ENCODE results near the gene CLDND2. TPM values are rescaled to one million over a fixed set of nuclear protein-coding genes. Genes with fewer than 3 reads are reported as not detected.
A peak's percentile ranks its signal among the peaks of the same experiment; 100 is the strongest.

CLDND2 gene
- total RNA-seq, 1 donor from 2014 or later: 0.84 TPM

DNA sequence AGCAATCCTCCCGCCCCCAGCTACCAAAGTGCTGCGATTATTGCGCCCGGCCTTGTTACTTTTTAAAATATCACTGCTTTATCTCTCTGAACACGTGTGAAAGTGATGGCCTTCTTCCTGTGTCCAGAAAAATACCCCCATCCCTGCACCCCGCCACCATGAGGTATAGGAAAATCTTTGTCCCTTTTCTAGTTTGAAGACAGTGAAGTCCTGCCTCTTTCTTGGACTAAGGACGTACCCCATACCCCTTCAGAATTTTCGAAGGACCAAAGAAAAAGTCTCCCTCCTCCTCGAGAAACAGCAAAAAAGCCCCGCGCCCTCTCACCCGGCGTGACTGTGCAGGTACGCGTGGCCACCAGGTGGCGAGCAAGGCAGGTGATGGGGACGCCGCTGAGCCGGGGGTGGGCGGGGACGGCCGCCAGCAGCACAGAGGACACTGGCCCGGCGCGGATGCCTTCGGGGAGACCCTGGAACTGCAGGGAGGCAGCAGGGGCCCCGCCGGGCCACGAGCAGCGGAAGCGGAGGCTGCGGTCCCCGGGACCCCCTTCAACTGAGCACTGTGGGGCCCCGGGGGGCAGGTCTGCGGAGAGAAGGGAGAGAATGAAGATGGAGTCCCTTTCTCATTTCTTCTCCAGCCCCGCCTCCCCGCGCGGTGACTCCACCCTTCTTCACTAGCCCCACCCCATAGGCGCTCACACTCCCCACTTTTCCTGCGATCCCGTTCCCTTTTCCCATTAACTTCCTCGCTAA lies 30.1 kb downstream of the CLDND2 start:
- H3K9ac ChIP-seq (ENCODE audit: low read length): no peak overlapping the region
- H4K20me1 ChIP-seq (ENCODE audit: insufficient read depth, low read length): no peaks in the 10 kb centered on the region
- Mint-ChIP-seq H3K4me1 (ENCODE audit: low read depth, unreplicated experiment) (no peaks in the 10 kb centered on the region), H3K27ac (ENCODE audit: unreplicated experiment) (peak overlapping the region; percentile 78), H3K4me3 (ENCODE audit: unreplicated experiment) (peak overlapping the region; percentile 94), H3K36me3 (ENCODE audit: low read depth, unreplicated experiment) (peaks cover 7% of the 10 kb centered on the region), H3K27me3 (ENCODE audit: low read depth, unreplicated experiment) (peaks cover 15% of the 10 kb centered on the region), H3K9me3 (ENCODE audit: unreplicated experiment) (no peaks in the 10 kb centered on the region)
- no peaks in the 10 kb centered on the region for H3K79me2 ChIP-seq (ENCODE audit: insufficient read depth, low read length)
- peak overlapping the region; percentile 83 for H3K4me2 ChIP-seq (ENCODE audit: low read length)
- peak overlapping the region; percentile 54 for H2AFZ ChIP-seq (ENCODE audit: low read depth, low read length)
- peak overlapping the region; percentile 54 for H3K4me3 ChIP-seq (ENCODE audit: insufficient read depth, low read depth, low read length)
- peaks cover 3% of the 10 kb centered on the region for H3K4me1 ChIP-seq (ENCODE audit: insufficient read depth, low read length)
- H3K9me3 ChIP-seq (ENCODE audit: insufficient read depth, low read depth, low read length): no peaks in the 10 kb centered on the region
- TF ChIP-seq CTCF (IDR thresholded peaks at IDR 0.05; ENCODE audit: insufficient read depth, low read depth, low read length): peak; percentile 38
- TF ChIP-seq EZH2 (IDR thresholded peaks at IDR 0.05; ENCODE audit: insufficient read depth, low read length): no peak
- no peaks in the 10 kb centered on the region for H3K36me3 ChIP-seq (ENCODE audit: insufficient read depth, low read length)
- peak; percentile 47 for DNase-seq (ENCODE audit: low read depth)
- no peak for FAIRE-seq
- H3K27ac ChIP-seq (ENCODE audit: low read depth, low read length): no peak overlapping the region
- no peaks in the 10 kb centered on the region for H3K27me3 ChIP-seq (ENCODE audit: insufficient read depth, low read length)

- H3K4me1 Mint-ChIP-seq (ENCODE audit: low read depth, unreplicated experiment): no peaks in the 10 kb centered on the region
- H3K36me3 Mint-ChIP-seq (ENCODE audit: low read depth, unreplicated experiment): peaks cover 10% of the 10 kb centered on the region
- no peaks in the 10 kb centered on the region for H3K9me3 ChIP-seq (ENCODE audit: insufficient read depth, low read depth, low read length)
- peaks cover 3% of the 10 kb centered on the region for H3K4me1 ChIP-seq (ENCODE audit: insufficient read depth, low read length)
- H3K27me3 Mint-ChIP-seq (ENCODE audit: low read depth, unreplicated experiment): peaks cover 15% of the 10 kb centered on the region
- H3K4me3 Mint-ChIP-seq (ENCODE audit: unreplicated experiment): peak overlapping the region; percentile 94
- H3K27ac ChIP-seq (ENCODE audit: low read depth, low read length): no peak overlapping the region
- DNase-seq (ENCODE audit: low read depth) (no peak), FAIRE-seq (no peak)
- no peaks in the 10 kb centered on the region for H3K9me3 Mint-ChIP-seq (ENCODE audit: unreplicated experiment)
- no peaks in the 10 kb centered on the region for H4K20me1 ChIP-seq (ENCODE audit: insufficient read depth, low read length)
- no peak overlapping the region for H3K9ac ChIP-seq (ENCODE audit: low read length)
- no peaks in the 10 kb centered on the region for H3K36me3 ChIP-seq (ENCODE audit: insufficient read depth, low read length)
- H3K27me3 ChIP-seq (ENCODE audit: insufficient read depth, low read length): no peaks in the 10 kb centered on the region
- H3K4me2 ChIP-seq (ENCODE audit: low read length): peak overlapping the region; percentile 83
- no peak overlapping the region for H3K4me3 ChIP-seq (ENCODE audit: insufficient read depth, low read depth, low read length)
- H3K27ac Mint-ChIP-seq (ENCODE audit: unreplicated experiment): no peak overlapping the region
- H3K79me2 ChIP-seq (ENCODE audit: insufficient read depth, low read length): no peaks in the 10 kb centered on the region
- no peak overlapping the region for H2AFZ ChIP-seq (ENCODE audit: low read depth, low read length)
- no peak for TF ChIP-seq CTCF (IDR thresholded peaks at IDR 0.05; ENCODE audit: insufficient read depth, low read depth, low read length)
- no peak for TF ChIP-seq EZH2 (IDR thresholded peaks at IDR 0.05; ENCODE audit: insufficient read depth, low read length)
These were observed 30.8 kb downstream of the CLDND2 start for GRCh38 chr19:51337861-51338562.

All from astrocyte (in vitro differentiated cells and primary cell).